ENCODE data around the gene TMOD3. TPM values are rescaled to one million over a fixed set of nuclear protein-coding genes. Genes with fewer than 3 reads are reported as not detected.

The TMOD3 gene
- total RNA-seq, 1 donor from 2014 or later = 37.4 TPM

GRCh38 chr15:51904931-51905330 is 75.5 kb downstream of the TMOD3 start:
- H3K4me1 Mint-ChIP-seq = peaks cover 7% of the 10 kb centered on the region
- H3K27ac Mint-ChIP-seq = no peak overlapping the region
- no peak for TF ChIP-seq EZH2phosphoT487 (IDR thresholded peaks at IDR 0.05)
- TF ChIP-seq EZH2 (IDR thresholded peaks at IDR 0.05) = no peak
- TF ChIP-seq CTCF (IDR thresholded peaks at IDR 0.05) = no peak
- H3K4me3 Mint-ChIP-seq = no peak overlapping the region
- Histone ChIP-seq H3K9me3 (ENCODE audit: low read depth) (no peaks in the 10 kb centered on the region), H3K79me2 (ENCODE audit: low read depth) (no peaks in the 10 kb centered on the region), H3F3A (ENCODE audit: low read depth) (no peaks in the 10 kb centered on the region), H2AFZ (replicated peaks) (no peak overlapping the region), H3K4me1 (no peaks in the 10 kb centered on the region), H3K4me3 (no peak overlapping the region), H3K27ac (no peak overlapping the region), H3K4me2 (no peak overlapping the region), H3K36me3 (peaks cover 6% of the 10 kb centered on the region), H3K9ac (no peak overlapping the region), H4K20me1 (ENCODE audit: low read depth) (no peaks in the 10 kb centered on the region), H3K27me3 (no peaks in the 10 kb centered on the region)
- no peak for DNase-seq (ENCODE audit: low spot score)
- no peaks in the 10 kb centered on the region for H3K27me3 Mint-ChIP-seq (ENCODE audit: insufficient read depth, low read depth)
- peaks cover 25% of the 10 kb centered on the region for H3K36me3 Mint-ChIP-seq
- no peaks in the 10 kb centered on the region for H3K9me3 Mint-ChIP-seq

GRCh38 chr15:51907136-51907862 is 77.8 kb downstream of the TMOD3 start:
- H3F3A ChIP-seq (ENCODE audit: low read depth) = no peaks in the 10 kb centered on the region
- H3K27ac ChIP-seq = no peak overlapping the region
- H3K4me3 ChIP-seq = no peak overlapping the region
- no peaks in the 10 kb centered on the region for H3K9me3 Mint-ChIP-seq
- no peak overlapping the region for H2AFZ ChIP-seq (replicated peaks)
- H3K9ac ChIP-seq = no peak overlapping the region
- DNase-seq (ENCODE audit: low spot score) = no peak
- peaks cover 15% of the 10 kb centered on the region for H3K36me3 Mint-ChIP-seq
- no peaks in the 10 kb centered on the region for H3K79me2 ChIP-seq (ENCODE audit: low read depth)
- peaks cover 11% of the 10 kb centered on the region for H3K36me3 ChIP-seq
- H3K9me3 ChIP-seq (ENCODE audit: low read depth) = no peaks in the 10 kb centered on the region
- no peak overlapping the region for H3K27ac Mint-ChIP-seq
- no peaks in the 10 kb centered on the region for H3K4me1 ChIP-seq
- H3K27me3 Mint-ChIP-seq (ENCODE audit: insufficient read depth, low read depth) = no peaks in the 10 kb centered on the region
- no peaks in the 10 kb centered on the region for H3K27me3 ChIP-seq
- peaks cover 7% of the 10 kb centered on the region for H3K4me1 Mint-ChIP-seq
- TF ChIP-seq CTCF (IDR thresholded peaks at IDR 0.05) = no peak
- H4K20me1 ChIP-seq (ENCODE audit: low read depth) = no peaks in the 10 kb centered on the region
- no peak overlapping the region for H3K4me2 ChIP-seq
- H3K4me3 Mint-ChIP-seq = no peak overlapping the region

- H4K20me1 ChIP-seq (ENCODE audit: low read depth) = no peaks in the 10 kb centered on the region
- no peaks in the 10 kb centered on the region for H3K4me1 ChIP-seq
- no peak for DNase-seq (ENCODE audit: low spot score)
- no peak overlapping the region for H3K9ac ChIP-seq
- Mint-ChIP-seq H3K36me3 (peaks cover 15% of the 10 kb centered on the region), H3K27me3 (ENCODE audit: insufficient read depth, low read depth) (no peaks in the 10 kb centered on the region), H3K4me1 (peaks cover 7% of the 10 kb centered on the region), H3K4me3 (no peak overlapping the region), H3K27ac (no peak overlapping the region), H3K9me3 (no peaks in the 10 kb centered on the region)
- TF ChIP-seq CTCF (IDR thresholded peaks at IDR 0.05) (no peak), EZH2 (IDR thresholded peaks at IDR 0.05) (no peak), EZH2phosphoT487 (IDR thresholded peaks at IDR 0.05) (no peak)
- peaks cover 11% of the 10 kb centered on the region for H3K36me3 ChIP-seq
- H3K27ac ChIP-seq = no peak overlapping the region
- no peaks in the 10 kb centered on the region for H3K79me2 ChIP-seq (ENCODE audit: low read depth)
- no peaks in the 10 kb centered on the region for H3K27me3 ChIP-seq
- H2AFZ ChIP-seq (replicated peaks) = no peak overlapping the region
- H3K9me3 ChIP-seq (ENCODE audit: low read depth) = no peaks in the 10 kb centered on the region
- no peak overlapping the region for H3K4me2 ChIP-seq
- H3K4me3 ChIP-seq = no peak overlapping the region
- no peaks in the 10 kb centered on the region for H3F3A ChIP-seq (ENCODE audit: low read depth)
Measured at GRCh38 chr15:51908316-51908715, 78.9 kb downstream of the TMOD3 start.

All from neural progenitor cell (in vitro differentiated cells).